Eye (tissue), 1 donor: ENCODE measurements around the gene TBCD.
A peak's percentile ranks its signal among the peaks of the same experiment; 100 is the strongest.

Experiments used
- DNase-seq: peaks from one replicate; pipeline ENCODE4 v3.0.0-alpha.2; 2015

The TBCD gene

GRCh38 chr17:82927661-82928601 is 176.1 kb downstream of the TBCD start:
- no peak for DNase-seq

GRCh38 chr17:82929011-82929622 is 177.3 kb downstream of the TBCD start:
- no peak for DNase-seq

GRCh38 chr17:82929676-82930042 is 177.8 kb downstream of the TBCD start:
- DNase-seq = no peak

DNA sequence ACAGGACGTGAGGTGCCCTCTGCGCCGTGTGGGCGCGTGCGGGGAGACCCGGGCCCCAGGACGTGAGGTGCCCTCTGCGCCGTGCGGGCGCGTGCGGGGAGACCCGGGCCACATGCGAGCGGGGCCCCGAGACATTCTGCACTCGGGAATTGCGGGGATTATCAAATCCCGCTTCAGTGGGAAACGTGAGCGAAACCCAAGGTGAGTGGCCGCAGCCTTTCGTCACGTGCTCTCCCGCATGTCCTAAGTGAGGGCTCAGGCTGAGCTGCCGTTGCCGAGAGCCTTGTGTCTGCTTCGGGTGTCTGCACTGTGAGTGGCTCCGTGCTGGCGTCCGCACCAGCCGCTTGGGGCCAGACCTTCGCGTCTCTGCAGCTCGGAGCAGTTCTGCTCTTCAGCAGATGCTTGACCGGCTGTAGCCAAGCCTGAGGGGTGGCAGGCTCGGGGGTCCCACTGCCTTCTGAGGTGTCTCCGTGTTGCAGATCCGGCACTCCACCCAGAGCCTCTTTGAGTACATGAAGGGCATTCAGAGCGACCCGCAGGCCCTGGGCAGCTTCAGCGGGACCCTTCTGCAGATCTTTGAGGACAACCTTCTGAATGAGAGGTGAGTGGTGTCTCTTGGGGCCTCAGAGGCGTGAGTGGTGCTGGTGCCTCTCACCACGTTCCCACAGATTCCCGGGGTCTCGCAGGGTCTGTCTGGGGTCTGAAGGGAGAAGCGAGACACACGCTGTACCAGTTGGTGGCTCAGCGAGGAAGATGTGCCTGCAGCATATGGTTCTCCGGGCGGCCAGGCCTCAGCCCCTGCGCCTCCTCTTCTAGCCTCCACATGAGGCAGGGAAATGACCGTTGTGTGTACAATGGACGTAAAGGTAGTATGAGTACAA is 178.4 kb downstream of the TBCD start:
- DNase-seq = no peak

DNA sequence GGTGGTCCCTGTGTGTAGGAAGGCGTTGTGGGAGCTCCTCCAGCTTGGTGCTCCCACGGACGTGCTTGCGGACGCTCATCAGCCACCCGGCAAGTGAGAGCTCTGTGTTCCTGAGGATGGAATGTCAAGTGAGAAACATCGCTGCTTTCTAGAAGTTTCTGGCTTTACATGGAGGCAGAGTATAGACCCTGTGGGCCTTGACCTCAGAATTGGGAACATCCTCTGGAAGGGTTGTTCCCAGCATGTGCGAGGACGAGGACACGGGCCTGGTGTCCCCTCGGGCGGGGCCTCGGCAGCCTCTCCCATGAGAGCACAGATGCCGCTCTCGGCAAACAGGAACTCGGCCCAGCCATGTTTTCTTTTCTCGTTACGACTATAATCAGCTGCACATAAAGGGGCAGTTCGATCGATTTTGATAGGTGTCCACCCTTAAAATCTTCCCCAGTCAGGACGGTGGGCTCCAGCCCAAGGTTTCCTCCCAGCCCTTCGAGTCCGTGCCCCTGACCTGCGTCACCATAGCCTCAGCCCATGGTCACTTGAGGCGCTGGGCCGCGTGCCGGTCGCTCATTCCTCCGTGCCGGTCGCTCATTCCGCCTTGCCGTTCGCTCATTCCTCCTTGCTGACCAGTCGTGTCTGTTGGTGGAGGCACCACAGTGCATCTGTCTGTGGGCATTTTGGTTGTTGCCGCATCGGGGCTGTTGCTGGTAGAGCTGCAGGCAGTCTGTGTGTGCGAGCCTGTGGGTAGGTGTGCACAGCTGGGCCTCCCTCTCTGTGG is 179.2 kb downstream of the TBCD start:
- no peak for DNase-seq

DNA sequence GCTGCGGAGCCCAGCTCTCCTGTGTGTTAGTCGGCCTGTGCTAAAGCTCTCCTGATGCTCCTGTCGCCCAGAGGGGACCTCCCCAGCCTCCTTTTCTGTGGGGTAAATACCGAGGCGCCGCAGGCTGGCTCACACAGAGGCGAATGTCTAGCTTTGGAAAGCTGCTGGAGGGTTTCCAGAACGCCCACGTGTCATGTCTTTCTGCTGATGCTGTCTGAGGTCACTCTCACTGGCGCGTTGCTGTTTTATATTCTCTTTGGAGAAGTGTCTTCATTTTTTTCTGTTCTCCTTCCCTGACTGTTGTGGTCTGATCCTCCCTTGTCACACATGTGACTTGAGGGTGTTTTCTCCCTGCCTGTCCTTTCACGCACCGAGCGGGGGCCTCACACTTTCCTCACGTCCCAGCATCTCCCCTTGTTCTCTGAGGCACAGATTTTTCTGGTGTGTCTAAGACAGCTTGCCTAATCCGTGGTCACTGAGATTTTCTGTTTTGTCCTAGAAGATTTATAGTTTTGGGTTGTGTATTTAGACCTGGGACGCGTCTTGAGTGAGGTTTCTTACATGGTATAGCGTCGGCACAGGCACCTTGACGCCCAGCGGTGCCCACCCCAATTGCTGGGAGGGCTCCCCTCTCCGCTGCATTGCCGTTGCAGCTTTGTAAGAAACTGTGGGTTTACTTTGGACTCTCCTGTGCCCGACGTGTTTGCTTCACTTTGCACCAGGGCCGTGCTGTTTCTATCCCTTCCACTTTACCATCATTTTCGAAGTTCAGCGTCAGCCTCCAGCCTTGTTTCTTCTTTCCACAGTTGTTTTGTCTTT is 180.0 kb downstream of the TBCD start:
- peak; percentile 34 for DNase-seq

DNA sequence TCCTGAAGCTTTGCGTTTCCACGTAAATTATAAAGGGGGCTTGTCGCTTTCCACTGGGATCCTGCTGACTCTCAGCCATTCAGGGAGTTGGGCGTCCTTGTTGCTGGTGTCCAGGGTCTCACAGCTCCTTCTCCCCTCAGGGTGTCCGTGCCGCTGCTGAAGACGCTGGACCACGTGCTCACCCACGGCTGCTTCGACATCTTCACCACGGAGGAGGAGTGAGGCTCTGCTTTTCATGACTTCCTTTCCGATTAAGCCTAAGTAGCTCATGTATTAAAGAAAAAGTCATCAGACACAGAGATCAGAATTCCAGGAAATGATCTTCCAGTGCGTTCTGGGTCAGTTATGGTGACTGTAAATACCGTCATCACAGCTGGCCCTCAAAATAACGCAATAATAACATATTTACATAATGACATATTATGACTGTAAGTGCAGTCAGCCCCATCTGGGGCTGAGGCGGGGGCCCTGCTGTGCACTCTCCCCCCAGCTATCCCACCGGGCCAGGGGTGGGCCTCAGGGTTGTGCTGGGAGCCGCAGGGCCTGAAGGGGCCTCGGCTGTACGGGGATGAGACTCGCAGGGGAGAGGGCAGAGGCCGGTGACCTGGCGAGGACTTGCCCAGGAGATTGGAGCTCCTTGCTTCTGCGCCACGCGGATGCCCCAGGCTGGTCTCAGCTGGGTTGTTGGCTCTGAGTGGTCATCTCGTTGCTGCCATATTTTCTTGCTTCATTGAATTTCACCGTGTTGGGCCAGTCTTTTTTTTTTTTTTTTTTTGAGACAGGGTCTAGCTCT is 180.8 kb downstream of the TBCD start:
- DNase-seq = no peak

DNA sequence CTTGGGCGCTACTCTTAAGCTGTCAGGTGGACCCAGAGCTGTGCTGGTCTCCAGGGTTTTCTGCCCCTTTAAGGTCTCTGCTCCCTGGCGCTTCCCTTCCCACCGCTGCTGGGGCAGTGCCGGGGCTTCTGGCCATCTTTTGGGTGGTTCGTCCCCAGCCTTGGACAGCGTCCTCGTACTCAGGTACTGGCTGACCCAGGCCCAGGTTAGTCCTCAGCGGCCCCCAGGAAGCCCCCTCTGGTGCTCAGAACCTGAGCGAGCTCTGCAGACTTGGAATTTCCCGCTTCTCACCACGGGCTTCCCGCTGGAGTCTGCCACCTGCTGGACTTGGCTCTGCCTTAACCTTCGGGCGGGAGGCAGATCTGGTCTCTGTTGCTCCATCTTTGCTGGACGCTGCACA is 182.0 kb downstream of the TBCD start:
- no peak for DNase-seq

- no peak for DNase-seq
Observed at GRCh38 chr17:82935966-82936767, 184.3 kb downstream of the TBCD start.

DNA sequence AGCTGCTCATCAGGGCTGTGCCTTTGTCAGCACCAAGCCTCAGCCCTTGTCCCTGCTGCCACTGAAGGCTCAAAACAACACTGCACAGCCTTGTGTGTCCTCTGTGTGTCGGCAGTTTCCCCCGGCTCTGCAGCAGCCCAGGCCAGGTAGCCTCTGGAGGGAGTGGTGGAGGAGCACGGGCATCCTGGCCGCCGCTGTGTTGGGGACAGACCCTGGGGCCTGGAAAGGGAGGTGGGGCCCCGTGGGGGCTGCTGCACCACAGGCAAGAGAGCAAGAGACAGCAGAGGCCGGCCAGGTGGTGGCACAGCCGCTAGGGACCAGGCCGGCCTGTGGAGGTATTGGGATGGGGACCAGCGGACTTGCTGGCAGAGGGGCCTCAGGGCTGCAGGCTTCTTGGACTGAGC is 184.9 kb downstream of the TBCD start:
- DNase-seq = no peak

GRCh38 chr17:82937411-82938371 is 185.8 kb downstream of the TBCD start:
- DNase-seq = no peak

DNA sequence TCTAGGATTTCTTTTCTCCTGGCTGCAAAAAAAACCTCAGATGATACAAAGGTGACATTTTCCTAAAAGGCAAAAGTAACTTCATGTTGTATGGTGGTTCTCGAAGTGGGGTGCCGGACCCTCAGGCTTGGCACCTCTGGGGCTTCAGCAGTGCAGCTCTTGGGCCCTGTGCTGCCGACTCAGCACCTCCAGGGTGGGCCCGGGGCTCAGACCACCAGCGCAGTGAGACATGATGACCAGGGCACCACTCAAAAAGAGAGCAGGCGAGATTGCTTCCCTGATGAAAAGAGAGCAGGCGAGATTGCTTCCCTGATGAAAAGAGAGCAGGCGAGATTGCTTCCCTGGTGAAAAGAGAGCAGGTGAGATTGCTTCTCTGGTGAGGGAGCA is 186.6 kb downstream of the TBCD start:
- no peak for DNase-seq

- DNase-seq = no peak
Observed at GRCh38 chr17:82938873-82939620, 187.2 kb downstream of the TBCD start.

GRCh38 chr17:82939621-82940135 is 187.8 kb downstream of the TBCD start:
- no peak for DNase-seq

GRCh38 chr17:82940226-82941020 is 188.6 kb downstream of the TBCD start:
- DNase-seq = no peak
